CD1c-positive myeloid dendritic cell (primary cell): Measurements from ENCODE around the gene ZNF407.
A peak's percentile ranks its signal among the peaks of the same experiment; 100 is the strongest.

Source experiments
- DNase-seq: peaks from one replicate; pipeline ENCODE4 v3.0.0-alpha.2; 2016; ENCODE audit errors: extremely low spot score

ZNF407 gene

DNA sequence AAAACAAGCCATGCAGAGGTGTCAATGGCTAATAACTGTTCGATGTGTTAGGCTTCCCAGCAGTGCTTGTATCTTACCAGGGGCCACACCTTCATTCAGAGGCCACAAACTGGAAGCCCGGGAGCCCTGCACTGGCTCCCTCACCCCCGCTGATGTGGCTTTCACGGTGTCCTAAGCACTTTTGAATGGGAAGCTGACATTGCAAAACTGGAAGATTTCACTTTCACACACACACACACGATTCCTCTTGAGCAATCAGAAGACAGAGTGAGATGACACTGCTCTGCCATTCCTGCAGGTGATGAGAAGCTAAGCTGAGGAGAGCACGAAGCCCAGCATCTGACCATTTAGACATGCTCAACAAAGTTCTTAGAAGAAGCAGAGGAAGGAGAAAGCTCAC is 8.6 kb upstream of the ZNF407 start:
- peak; percentile 79 for DNase-seq

GRCh38 chr18:74589811-74590210 is 7.9 kb upstream of the ZNF407 start:
- peak; percentile 64 for DNase-seq

GRCh38 chr18:74590671-74591070 is 7.0 kb upstream of the ZNF407 start:
- peak; percentile 78 for DNase-seq

DNA sequence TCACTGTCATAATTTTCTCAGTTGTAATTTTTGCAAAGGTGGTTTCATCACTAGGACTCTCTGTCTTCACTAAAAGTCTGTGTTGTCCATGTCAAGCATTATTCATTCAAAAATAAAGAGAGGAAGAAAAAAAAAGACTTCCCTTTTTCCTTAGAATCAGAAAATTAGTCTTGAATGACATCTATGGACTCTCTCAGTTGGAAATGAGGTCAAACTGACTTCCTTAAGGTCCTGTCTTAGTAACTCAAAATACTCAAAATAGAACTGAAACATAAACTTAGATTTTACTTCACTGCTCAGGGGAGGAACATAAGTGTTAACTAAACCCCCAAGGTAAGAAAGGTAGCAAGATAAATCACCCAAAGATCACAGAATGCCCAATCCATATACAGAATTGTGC is 2.2 kb upstream of the ZNF407 start:
- DNase-seq = peak; percentile 69

DNA sequence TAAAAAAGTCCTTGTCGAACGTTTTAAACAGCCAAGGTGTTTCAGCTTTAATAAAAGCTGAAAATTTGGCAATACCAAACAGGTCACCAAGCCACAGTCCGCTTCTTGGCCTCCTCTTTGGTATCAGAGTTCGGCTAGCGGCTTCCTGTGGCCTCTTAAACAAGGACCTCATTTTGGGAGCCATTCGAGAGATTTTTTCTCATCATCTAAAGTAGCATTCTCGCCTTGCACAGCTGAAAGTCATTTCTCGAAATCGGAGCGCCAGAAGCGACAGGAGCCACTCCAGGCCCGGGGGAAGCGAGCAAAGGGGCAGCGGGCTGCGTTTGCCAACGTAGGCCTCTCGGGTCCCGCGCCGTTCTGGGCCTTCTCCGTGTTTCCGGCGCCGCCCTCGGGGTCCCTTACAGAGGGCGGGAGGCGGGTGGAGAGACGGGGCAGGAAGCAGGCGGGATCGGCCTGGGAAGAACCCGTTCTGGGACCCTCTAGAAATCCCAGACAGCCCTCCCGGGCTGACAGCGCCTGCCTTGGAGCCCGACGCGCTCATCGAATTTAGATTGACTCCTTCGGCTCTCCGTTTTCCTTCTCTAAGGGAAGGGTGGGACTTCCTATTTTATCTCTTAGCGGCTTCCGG is 522 bp upstream of the ZNF407 start:
- no peak for DNase-seq

GRCh38 chr18:74598350-74599001 is 806 bp downstream of the ZNF407 start:
- DNase-seq = peak; percentile 73

GRCh38 chr18:74604361-74604760 is 6.7 kb downstream of the ZNF407 start:
- DNase-seq = no peak

DNA sequence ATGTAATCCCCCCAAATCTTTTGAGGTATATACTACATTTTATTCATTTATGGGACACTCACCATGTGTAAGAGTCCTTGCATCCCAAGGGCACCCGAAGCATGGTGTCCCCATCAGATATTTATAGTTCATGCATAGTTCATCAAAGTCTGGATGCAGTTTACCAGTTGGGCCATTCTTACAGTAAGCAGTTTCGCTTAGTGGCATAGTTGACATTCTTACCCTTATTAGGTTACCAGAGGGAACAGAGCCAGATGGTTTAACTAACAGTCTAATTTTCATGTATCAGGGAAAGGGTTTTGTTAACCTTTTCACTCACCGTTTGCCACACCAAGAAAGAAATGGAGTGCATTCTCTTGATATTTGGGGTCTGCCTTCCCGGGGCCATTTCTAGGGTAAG is 7.1 kb downstream of the ZNF407 start:
- DNase-seq = no peak

GRCh38 chr18:74608681-74609080 is 11.0 kb downstream of the ZNF407 start:
- DNase-seq = no peak

- DNase-seq = no peak
Observed at GRCh38 chr18:74609535-74609934, 11.9 kb downstream of the ZNF407 start.

DNA sequence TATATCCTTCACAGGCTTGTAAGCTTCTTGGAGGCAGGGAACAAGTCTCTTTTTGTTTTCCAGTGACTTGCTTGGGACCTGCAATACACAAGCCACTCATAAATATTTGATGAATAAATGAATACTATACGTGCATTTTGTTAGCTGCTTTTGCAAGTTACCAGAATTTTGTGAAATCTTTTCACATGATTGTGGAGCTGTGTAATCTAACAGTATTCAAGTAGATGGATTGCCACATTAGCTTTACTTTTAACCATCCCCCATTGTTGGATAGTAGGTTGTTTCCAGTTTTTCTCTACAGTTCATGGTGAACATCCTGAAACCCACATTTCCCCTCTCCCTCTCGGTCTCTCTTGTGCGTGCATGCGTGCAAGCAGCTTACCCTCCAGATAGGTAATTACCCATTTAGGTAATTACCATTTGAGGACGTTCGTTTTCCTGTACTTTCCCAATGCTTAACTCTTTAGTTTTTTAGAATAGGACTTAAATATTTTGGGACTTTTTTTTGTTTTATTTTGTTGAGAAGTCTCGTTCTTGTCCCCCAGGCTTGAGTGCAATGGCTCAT is 12.5 kb downstream of the ZNF407 start:
- DNase-seq = no peak

DNA sequence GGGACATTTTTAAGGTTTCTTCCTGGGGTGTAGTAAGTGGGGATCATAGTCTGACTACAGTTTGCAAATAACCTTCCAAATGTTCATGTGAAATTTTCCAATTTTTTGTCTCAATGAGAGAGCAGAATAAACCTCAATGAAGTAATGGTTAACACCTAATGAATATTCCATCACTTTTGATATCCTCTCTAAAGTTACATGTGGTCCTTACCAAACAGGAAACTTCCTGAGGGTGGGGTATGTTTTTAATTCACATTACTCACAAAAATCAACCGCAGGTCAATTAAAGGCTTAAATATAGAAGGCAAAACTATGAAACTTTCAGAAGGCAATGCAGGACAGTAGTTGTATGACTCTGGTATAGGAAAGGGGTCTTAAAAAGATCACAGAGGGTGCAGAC is 13.2 kb downstream of the ZNF407 start:
- no peak for DNase-seq

- DNase-seq = no peak
Observed at GRCh38 chr18:74611765-74612164, 14.1 kb downstream of the ZNF407 start.

- no peak for DNase-seq
Observed at GRCh38 chr18:74613381-74613780, 15.7 kb downstream of the ZNF407 start.

GRCh38 chr18:74616494-74616893 is 18.8 kb downstream of the ZNF407 start:
- DNase-seq = no peak

GRCh38 chr18:74617486-74617885 is 19.8 kb downstream of the ZNF407 start:
- DNase-seq = no peak

DNA sequence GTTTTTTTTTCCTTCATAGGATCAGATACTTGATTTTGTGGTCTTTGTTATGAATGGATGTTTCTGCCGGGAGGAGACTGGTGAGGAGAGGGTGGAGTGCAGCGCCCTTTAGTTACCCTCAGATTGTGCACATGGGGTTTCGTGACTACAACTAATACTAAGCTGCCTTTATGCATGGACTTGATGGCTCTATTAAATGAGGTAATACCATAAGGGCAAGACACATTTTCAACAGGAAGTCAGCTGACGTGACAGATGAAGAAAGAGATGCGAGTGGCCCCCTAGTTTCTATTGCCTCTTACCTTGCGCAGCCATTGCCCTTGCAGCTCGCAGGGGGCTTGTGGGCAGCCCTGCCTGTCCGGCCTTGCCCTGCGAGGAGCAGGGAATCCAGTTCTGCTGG is 24.4 kb downstream of the ZNF407 start:
- DNase-seq = no peak

DNA sequence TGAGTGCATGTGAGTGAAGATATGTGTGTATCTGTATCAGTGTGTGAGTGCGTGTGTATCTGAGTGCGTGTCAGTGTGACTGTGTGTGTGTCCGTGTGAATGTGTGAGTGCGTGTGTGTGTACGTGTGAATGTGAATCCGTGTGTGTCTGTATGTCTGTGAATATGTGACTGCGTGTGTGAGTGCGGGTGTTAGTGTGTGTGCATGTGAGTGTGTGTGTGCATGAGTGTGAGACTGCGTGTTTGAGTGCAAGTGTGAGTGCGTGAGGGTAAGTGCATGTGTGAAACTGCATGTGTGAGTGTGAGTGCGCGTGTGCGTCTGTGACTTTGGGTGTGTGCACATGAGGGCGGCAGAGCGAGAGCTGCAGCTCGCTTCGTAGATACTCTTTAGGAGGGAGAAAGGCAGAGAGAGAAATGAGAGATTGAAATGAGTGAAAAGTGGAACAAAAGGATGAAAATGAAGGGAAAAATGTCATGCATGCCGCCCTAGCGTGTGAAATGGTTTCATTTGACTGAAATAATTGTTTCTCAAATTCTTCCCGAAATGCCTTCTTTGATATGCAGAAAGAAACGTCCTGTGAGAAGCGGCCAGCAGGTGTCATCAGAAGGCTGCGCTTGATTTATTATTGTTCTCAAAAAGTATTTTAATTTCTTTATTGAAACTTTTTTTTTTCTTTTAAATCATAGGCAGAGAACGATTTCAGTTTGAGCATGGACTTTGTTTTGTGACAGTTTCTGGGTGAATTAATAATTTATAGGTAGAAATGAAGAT is 25.6 kb downstream of the ZNF407 start:
- DNase-seq = peak; percentile 29

GRCh38 chr18:74624466-74624865 is 26.8 kb downstream of the ZNF407 start:
- DNase-seq = no peak

GRCh38 chr18:74625157-74625556 is 27.5 kb downstream of the ZNF407 start:
- DNase-seq = no peak

DNA sequence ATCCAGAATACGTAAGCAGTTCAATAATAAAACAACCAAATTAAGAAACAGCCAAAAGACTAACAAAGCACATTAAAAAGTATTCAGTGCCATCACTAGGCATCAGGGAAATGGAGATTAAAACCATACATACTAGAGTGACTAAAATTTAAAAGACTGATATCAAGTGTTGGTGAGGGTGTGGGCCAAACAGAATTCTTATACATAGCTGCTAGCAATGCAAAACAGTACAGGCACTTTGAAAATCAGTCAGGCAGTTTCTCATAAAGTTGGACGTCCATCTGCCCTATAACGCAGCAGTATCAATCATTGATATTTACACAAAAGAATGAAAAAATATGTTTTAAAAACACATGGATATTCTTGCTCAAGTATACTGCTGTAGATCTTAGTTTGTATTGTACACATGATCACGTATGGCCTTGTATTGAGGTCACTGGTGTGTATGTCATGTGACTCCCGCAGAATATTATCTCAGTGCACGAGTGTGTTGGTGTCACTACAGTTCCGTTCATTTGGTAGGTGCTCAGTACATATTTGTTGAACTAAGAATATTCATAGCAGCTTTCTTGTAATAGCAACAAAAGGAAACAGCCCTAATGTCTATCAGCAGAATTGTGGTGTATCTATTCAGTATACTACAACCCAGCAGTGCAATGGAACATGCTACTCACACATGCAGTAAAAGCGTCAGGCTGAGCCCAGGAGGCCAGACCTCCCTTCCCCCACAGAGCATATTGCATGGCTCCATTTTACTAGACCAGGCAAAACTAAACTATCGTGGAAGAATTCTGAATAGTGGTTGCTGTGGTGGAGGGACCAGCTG is 28.6 kb downstream of the ZNF407 start:
- DNase-seq = no peak

- no peak for DNase-seq
Observed at GRCh38 chr18:74630804-74631203, 33.1 kb downstream of the ZNF407 start.
